CD4-positive, alpha-beta T cell treated with Interleukin-15 for 1 hour (primary cell): Measurements from ENCODE around the gene WBP11.

Experiments
- DNase-seq: peaks from one replicate; pipeline ENCODE4 v3.0.0-alpha.2; 2020

WBP11 gene

DNA sequence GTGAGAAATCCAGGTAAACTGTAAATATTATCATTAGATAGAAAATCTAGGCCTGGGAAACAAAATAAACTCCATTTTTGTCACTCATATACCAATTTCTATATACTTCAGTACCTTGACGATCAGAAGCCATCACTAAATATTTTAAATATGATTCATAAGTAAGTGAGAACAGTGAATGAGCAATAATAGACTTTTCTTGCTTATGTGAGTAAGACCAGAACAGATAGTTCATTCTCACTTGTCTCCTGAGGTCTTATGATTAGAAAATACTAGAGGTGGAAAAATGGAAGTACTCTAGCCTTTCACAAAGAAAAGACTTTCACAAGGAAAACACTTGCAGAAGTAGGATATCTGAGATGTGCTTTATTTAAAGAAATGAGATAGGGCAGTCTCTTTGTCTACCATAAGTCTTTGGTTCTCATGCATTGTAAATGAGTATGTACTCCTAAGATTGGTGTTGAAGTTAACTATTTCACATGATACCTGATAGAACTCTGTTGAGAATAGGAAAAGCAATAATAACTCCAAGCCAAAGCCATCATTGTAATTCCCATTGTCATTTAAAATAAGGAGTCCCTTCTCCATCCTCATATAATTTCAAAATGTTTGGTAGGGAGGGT lies 20.8 kb upstream of the WBP11 start:
- DNase-seq = no peak

GRCh38 chr12:14814014-14814413 lies 10.7 kb upstream of the WBP11 start, which contains the start of gene SMCO3:
SMCO3 (minus strand) TSS chr12:14814182; CDS start chr12:14806680, 7,502 bp downstream.
- DNase-seq = no peak

- DNase-seq = no peak
Observed at GRCh38 chr12:14811486-14811885, 8.2 kb upstream of the WBP11 start.

GRCh38 chr12:14810953-14811483 lies 7.7 kb upstream of the WBP11 start:
- no peak for DNase-seq

DNA sequence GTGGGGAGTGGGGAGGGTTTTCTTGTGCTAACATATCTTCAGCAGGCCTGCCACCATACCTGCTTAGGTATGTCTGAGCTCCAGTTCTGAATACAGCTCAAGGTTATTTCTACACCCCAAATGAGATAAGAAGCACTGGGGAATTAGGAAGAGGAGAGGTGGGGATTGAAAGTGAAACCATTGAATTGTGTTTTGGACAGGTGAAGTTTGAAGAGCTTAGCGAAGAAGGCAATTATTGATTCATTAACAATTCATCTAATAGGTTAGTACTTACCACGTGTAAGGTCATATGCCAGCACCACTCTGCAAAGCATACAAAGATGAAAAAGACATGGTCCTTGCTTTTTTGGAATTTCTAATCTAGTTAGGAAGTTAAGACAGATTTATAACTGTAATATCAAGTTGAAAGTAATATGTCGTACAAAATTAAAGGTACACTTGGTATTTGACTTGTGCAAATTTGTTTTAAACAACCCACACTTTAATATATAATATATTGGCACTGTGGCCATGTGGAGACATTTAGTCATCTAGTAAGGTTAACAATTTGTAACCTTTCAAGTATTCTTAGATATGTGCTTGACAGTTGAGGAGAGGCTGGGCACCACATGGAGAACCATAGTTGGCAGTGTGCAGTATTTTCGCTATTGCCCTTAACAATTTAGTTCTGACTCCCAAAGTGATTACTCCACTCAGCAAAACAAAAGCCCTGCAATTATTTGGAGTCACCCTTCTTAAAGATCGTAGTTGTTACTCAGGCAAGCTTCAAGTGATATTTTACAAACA lies 7.1 kb upstream of the WBP11 start:
- no peak for DNase-seq

- no peak for DNase-seq
Observed at GRCh38 chr12:14803830-14804160, 517 bp upstream of the WBP11 start.

- DNase-seq = no peak
Observed at GRCh38 chr12:14802721-14803010, 612 bp downstream of the WBP11 start.

DNA sequence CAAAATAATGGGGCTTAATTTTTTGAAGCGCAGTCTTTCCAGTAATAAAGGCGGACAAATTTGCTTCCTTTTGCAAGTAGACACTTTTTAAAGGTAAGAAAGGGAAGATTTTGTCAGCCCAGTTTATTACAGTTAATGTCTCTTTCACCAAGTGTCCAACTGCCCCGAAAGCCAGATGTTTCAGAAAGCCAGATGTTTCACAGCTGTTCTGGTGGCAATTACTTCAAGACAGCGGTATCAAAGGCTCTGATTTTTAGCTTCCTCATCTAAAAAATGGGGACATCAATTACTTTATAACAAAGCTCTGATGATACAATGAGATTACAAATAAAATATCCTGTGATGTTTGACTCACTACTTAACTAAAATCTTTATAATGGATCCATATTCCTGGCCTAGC lies 1.0 kb downstream of the WBP11 start:
- no peak for DNase-seq

GRCh38 chr12:14795028-14795448 lies 8.2 kb downstream of the WBP11 start:
- DNase-seq = no peak

DNA sequence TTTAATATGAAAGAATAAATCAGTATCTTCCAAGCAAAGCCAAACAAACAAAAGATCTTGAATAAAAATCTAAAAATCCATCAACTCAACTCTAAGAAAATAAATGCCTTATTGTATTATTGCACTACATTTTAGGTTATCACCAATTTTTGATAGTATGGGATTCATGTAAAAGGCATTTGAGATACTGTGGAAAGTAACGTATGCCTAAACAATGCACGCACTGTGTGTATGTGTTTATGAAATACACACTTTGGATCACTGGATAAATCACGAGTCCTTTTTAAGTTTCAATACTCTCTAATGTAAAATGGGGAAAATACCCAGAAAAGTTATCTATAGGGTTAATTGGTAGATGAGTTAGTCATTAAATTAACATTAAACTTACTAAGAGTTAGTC lies 17.7 kb downstream of the WBP11 start:
- DNase-seq = no peak

DNA sequence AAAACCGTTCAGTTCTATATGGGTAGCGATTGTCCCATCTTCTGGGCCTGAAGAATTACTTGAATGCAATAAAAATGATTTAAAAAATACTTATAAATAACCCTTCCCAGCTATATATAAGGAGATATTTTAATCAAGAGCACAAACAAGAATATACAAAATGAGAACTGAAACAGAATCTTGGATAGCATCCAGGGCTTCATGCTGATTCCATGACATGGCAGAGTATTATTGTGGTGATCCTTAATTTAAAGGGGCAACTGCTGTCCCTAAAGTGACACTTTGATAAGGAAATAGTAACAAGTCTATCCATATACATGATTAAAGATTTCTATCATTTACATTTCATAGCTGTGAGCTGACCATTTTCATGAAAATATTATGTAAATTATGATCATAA lies 18.8 kb downstream of the WBP11 start:
- no peak for DNase-seq

GRCh38 chr12:14782756-14783155 lies 20.5 kb downstream of the WBP11 start:
- DNase-seq = no peak

- no peak for DNase-seq
Observed at GRCh38 chr12:14781563-14781962, 21.7 kb downstream of the WBP11 start.

GRCh38 chr12:14780859-14781258 lies 22.4 kb downstream of the WBP11 start:
- DNase-seq = no peak

- DNase-seq = no peak
Observed at GRCh38 chr12:14779834-14780233, 23.4 kb downstream of the WBP11 start.

DNA sequence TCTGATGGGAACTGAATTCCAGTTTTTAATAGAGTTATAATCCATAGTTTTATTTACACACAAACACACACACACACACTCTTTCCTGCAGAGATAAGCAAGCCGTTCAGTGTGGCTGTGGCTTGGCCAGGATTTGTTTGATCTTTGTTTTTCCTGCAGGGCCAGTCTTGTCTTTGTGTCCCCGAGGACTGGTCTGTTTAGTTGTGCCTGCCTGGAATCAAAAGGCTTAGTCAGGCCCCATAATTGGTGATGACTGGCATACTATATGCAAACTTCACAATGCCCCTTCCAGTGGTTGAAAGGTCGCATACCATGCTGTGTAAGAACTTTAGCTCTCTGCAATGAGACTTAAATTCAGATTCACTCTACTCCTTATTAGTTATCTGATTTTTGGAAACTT lies 26.0 kb downstream of the WBP11 start:
- DNase-seq = no peak

DNA sequence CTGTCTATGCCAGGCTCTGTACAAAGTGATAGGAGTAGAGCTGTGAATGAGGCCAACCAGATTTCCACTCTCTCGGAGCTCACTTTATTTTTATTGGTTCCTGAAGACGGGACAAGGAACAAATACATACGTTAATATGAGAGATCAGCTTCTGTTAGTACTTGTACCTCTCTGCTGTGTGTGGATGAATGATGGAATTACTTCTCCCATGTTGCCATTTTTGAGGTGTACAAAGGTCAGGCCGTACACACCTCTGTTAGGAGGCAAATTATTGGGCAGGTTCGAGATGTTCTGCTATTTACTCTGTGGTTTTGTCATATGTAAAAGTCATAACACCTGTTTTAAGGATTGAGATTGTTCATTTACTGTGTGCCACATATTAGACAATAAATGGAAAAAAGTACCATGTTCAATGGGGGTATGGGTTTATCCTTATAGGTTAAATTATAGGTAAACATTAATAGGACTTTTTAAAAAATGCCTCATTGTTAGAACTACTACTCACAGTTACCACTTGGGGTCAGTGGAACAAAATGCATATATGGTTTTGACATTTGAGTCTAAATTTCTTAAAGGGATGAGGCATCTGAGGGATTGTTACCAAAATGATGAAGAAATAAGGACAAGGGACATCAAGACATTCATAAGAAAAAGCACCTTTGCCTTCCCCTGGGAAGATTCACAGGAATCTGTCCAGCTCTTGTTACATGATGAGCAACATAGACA lies 26.9 kb downstream of the WBP11 start:
- no peak for DNase-seq

DNA sequence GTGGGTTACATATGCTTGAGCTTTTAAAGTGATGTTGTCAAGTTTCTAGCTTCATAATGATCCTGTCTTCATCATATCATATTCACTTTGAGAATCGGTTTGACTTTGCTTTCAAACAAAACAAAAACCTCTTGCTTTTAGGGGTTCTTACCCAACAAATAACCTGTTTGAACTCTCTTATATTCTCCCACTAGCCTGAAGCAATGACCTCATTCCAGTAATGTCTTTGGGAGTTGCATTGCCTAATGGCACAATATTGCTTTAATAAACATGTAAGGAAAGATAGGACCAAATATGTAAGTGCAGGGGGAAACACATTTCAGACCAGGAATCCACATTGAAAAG lies 27.7 kb downstream of the WBP11 start:
- no peak for DNase-seq

DNA sequence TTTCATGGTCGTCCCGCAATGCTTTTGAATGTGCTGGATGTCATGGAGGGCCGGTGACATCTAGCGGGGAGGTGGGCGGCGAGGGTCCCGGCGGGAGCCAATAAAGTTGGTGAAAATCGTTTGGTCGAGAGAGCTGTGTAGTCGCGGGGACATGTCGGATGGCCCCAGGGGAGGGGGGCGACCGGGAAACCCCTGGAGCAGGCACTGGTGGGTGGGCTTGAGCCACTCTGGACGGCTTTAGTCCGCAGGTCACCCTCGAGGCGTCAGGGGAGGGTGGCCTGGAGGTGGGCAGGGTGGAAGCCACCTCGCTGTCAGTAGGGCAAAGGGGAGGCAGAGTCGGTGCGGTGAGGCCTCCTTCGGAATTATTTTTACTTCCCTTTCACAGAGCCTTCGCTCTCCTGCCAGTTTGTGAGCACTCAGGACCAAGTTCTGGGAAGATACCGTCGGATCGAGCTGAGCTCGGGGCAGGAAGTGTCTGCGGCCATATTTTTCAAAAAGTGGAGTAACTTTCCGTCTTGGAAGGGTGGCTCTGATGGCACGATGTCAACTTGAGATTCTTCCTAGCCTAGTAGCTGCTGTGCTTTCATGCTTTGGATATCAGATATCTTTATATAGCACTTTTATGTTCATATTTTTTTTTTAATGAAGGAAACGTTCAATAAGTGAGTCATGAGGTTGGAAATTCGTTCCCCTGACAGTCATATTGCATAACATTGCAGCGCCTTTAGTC lies 28.2 kb downstream of the WBP11 start:
- peak; percentile 22 for DNase-seq

- DNase-seq = peak; percentile 94
Observed at GRCh38 chr12:14774074-14774905, 29.0 kb downstream of the WBP11 start.

DNA sequence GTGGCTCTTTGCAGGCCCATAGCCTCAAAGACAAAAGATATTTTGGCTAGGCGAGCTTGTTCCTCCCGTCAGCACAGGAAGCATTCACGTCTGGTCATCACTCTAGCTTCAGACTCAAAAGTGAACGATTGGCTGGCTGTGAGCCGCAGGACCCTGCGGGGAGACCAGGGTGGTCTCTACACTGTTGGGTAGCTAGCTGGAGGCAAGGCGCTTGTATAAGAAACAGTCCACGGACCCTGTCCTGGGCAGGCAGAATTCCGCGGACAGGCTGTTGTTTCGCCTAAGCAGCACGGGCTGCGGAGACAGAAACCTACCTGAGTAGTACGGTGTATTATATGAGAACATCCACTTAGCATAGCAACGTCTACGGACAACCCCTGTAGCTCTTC lies 29.6 kb downstream of the WBP11 start:
- peak; percentile 17 for DNase-seq

GRCh38 chr12:14772946-14773345 lies 30.3 kb downstream of the WBP11 start:
- no peak for DNase-seq
